SK-N-SH (cell line): ENCODE results near the gene FAM168A. TPM values are rescaled to one million over a fixed set of nuclear protein-coding genes. Genes with fewer than 3 reads are reported as not detected.
"Not testable (repeated sequence)": the region's sequence is repeated elsewhere in the genome, so short reads cannot be mapped to it uniquely, and the experiment has no call there.

Source experiments
- CTCF ChIA-PET: fragments of 300-600, 350-600 bp; formaldehyde crosslinking; extraction: SDS; loops from one replicate; lab custom pipeline; 2021; lab: Yijun Ruan, JAX
- POLR2A ChIA-PET: fragments of 350-600 bp; sonication (Branson Sonifier 250); formaldehyde crosslinking; extraction: SDS; loops from one replicate; lab custom pipeline; 2020; ENCODE audit warnings: antibody characterized with exemption, inconsistent platforms; lab: Yijun Ruan, JAX
- DNase-seq: peaks from one replicate; pipeline ENCODE4 v3.0.0; 2012
- H2AFZ ChIP-seq: fragments of 200-600 bp; sonication (generic); 2 replicates; pipeline ENCODE4 v1.8.1; 2016; ENCODE audit warnings: antibody characterized with exemption, mild to moderate bottlenecking, low read depth
- H3F3A ChIP-seq: fragments of 200-600 bp; sonication (generic); replicated peaks from 2 replicates; pipeline ENCODE3; 2016; ENCODE audit warnings: antibody characterized with exemption, mild to moderate bottlenecking; ENCODE audit not compliant: insufficient read depth
- H3K27ac ChIP-seq, 2 experiments: fragments of 200-500 bp in 1 of 2; fragments of 200-600 bp in 1 of 2; sonication (Bioruptor generic) in 1 of 2; sonication (generic), shearing (Covaris generic) in 1 of 2; 2 replicates each; pipeline versions ENCODE4 v1.5.1 to v1.6.1; 2014 to 2016; ENCODE audit warnings: low read depth in 2 of 2, inconsistent platforms in 1 of 2, low read length in 1 of 2, mild to moderate bottlenecking in 1 of 2, mixed read lengths in 1 of 2
- H3K27me3 ChIP-seq: fragments of 200-600 bp; sonication (generic), shearing (Covaris generic); 2 replicates; pipeline ENCODE4 v1.6.1; 2016; ENCODE audit warnings: mixed run types; ENCODE audit not compliant: insufficient read depth
- H3K36me3 ChIP-seq, 2 experiments: fragments of 200-500 bp in 1 of 2; fragments of 200-600 bp in 1 of 2; sonication (Bioruptor generic) in 1 of 2; sonication (generic) in 1 of 2; replicated peaks in 1 of 2; 2 replicates each; pipeline versions ENCODE3 to v1.5.1; 2014 to 2016; ENCODE audit warnings: low read length in 1 of 2, mild to moderate bottlenecking in 1 of 2; ENCODE audit not compliant: insufficient read depth in 2 of 2, control insufficient read depth in 1 of 2
- H3K4me1 ChIP-seq, 2 experiments: fragments of 200-500 bp in 1 of 2; fragments of 200-600 bp in 1 of 2; sonication (Bioruptor generic) in 1 of 2; sonication (generic), shearing (Covaris generic) in 1 of 2; 2 replicates each; pipeline versions ENCODE4 v1.5.1 to v1.6.1; 2014 to 2016; ENCODE audit warnings: low read depth in 1 of 2, low read length in 1 of 2, mixed run types in 1 of 2; ENCODE audit not compliant: insufficient read depth in 2 of 2, control insufficient read depth in 1 of 2
- H3K4me2 ChIP-seq: fragments of 200-600 bp; sonication (generic), shearing (Covaris generic); 2 replicates; pipeline ENCODE4 v1.6.1; 2017; ENCODE audit warnings: mixed run types
- H3K4me3 ChIP-seq, 2 experiments: fragments of 200-500 bp in 1 of 2; fragments of 200-600 bp in 1 of 2; sonication (Bioruptor generic) in 1 of 2; sonication (generic), shearing (Covaris generic) in 1 of 2; 2 replicates each; pipeline versions ENCODE4 v1.5.1 to v1.8.1; 2014 to 2016; ENCODE audit warnings: low read depth in 2 of 2, inconsistent platforms in 1 of 2, low read length in 1 of 2, mild to moderate bottlenecking in 1 of 2, mixed read lengths in 1 of 2, moderate library complexity in 1 of 2
- H3K79me2 ChIP-seq: fragments of 200-600 bp; sonication (generic); 2 replicates; pipeline ENCODE4 v1.8.1; 2017; ENCODE audit warnings: mild to moderate bottlenecking; ENCODE audit not compliant: insufficient read depth
- H3K9ac ChIP-seq: fragments of 200-600 bp; sonication (generic); 2 replicates; pipeline ENCODE4 v1.6.1; 2017; ENCODE audit warnings: mixed run types
- H3K9me2 ChIP-seq: fragments of 200-600 bp; sonication (generic); 2 replicates; pipeline ENCODE4 v1.6.1; 2017; ENCODE audit warnings: mixed run types
- H3K9me3 ChIP-seq: fragments of 200-600 bp; sonication (generic); 2 replicates; pipeline ENCODE4 v1.6.1; 2017; ENCODE audit warnings: mixed run types, mild to moderate bottlenecking, moderate library complexity
- H4K20me1 ChIP-seq: fragments of 200-600 bp; sonication (generic); 2 replicates; pipeline ENCODE4 v1.6.1; 2017; ENCODE audit warnings: mild to moderate bottlenecking, mixed run types; ENCODE audit not compliant: insufficient read depth
- CHD2 ChIP-seq: fragments of 150-350 bp; IDR thresholded peaks from 2 replicates; pipeline ENCODE4 v1.6.1; 2018; ENCODE audit warnings: low read length; ENCODE audit not compliant: partially characterized antibody
- ELF1 ChIP-seq: IDR thresholded peaks from 2 replicates; pipeline ENCODE4 v1.4.0; 2012
- EP300 ChIP-seq, 2 experiments: IDR thresholded peaks; 2 replicates each; pipeline versions ENCODE4 v1.4.0 to v1.6.1; 2012; ENCODE audit warnings: borderline replicate concordance in 1 of 2, low read depth in 1 of 2, low read length in 1 of 2
- GATA2 ChIP-seq: sonication (generic); formaldehyde crosslinking; IDR thresholded peaks from 2 replicates; pipeline ENCODE4 v1.5.0; 2020; ENCODE audit warnings: mild to moderate bottlenecking, missing genetic modification reagents
- MEF2A ChIP-seq: IDR thresholded peaks from 2 replicates; pipeline ENCODE4 v1.4.0; 2012; ENCODE audit warnings: low read depth, borderline replicate concordance
- POLR2AphosphoS5 ChIP-seq: IDR thresholded peaks from 2 replicates; pipeline ENCODE4 v1.6.1; 2012; ENCODE audit warnings: low read depth, low read length
- RAD21 ChIP-seq: IDR thresholded peaks from 2 replicates; pipeline ENCODE4 v1.6.1; 2012; ENCODE audit warnings: mild to moderate bottlenecking, low read length
- RCOR1 ChIP-seq: fragments of 150-350 bp; IDR thresholded peaks from 2 replicates; pipeline ENCODE4 v1.6.1; 2017; ENCODE audit warnings: antibody characterized with exemption, low read length
- RFX5 ChIP-seq: IDR thresholded peaks from 2 replicates; pipeline ENCODE4 v1.6.1; 2012; ENCODE audit warnings: mild to moderate bottlenecking, improper control_type of control experiment, low read length
- TCF12 ChIP-seq: IDR thresholded peaks from 2 replicates; pipeline ENCODE4 v1.4.0; 2012
- TEAD4 ChIP-seq: IDR thresholded peaks from 2 replicates; pipeline ENCODE4 v1.4.0; 2012; ENCODE audit warnings: mild to moderate bottlenecking, borderline replicate concordance; ENCODE audit not compliant: insufficient read depth
- WGBS: methylation state at CpG from one replicate; pipeline ENCODE4 v1.1.6; 2017; ENCODE audit warnings: low lambda C conversion rate; 5-methylcytosine and 5-hydroxymethylcytosine counted together
- polyA plus RNA-seq, 3 experiments: library from polyadenylated mRNA; depleted of rRNA; stranded (reverse); fragments of >200 nt; gene quantifications; 2 replicates each; pipeline ENCODE4 v1.2.3, GENCODE V29; 2012

The FAM168A gene
- polyA plus RNA-seq, 1 of the 3 experiments (the other 2 are of a cell fraction) = 17.8 TPM

DNA sequence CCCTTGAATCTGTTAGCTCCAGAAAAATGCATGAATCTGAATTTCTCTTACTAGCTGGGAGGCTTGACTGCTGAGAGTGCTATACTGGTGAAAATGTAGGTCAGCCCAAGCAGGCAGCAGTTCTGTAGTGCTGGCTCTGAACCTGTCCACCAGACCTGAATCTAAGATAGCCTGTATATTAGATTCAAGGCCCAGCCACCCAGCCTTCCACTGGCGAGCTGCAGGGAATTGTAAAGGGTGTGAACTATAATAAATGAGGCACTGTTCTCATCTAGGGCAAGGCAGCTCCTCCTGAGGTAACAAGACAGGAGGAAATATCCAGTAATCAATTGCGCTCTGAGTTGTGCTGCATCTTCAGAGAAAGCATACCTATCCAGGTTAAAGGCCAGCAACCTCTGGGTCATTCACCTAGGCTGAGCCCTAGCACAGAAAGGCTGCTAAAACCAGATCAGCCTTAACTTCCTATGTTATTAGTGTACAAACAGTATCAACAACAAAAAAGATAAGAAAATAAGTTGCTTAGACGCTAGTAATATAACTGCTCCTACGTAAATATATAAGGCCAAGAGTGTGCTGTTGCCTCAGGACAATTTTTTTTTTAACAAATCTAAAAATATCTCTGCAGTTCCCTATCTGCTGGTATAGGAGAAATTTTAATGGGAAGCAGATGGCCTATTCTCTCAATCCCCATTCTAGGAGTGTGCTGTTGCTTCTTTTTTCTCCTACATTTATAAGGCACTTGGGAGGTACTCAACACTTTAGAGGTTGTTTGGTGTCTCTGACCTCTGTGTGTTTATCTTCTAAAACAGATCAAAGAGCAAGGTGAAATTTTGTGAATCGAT is 158.7 kb downstream of the FAM168A start:
- Histone ChIP-seq H3K4me2 (no peak overlapping the region), H3K79me2 (0 out of 2 replicates have a peak, but pooled peaks cover 3% of the 10 kb centered on the region), H3K9me3 (no peaks in the 10 kb centered on the region), H3F3A (peaks cover 14% of the 10 kb centered on the region), H3K27ac (peak overlapping the region; percentile 38 to 90; a peak in 3 of 4 replicates), H3K4me3 (no peak overlapping the region), H3K4me1 (peaks cover 0 to 19% of the 10 kb centered on the region in 2 experiments; a peak in 3 of 4 replicates), H3K27me3 (no peaks in the 10 kb centered on the region), H3K9ac (no peak overlapping the region), H4K20me1 (no peaks in the 10 kb centered on the region), H3K9me2 (no peaks in the 10 kb centered on the region), H2AFZ (no peak overlapping the region), H3K36me3 (no peaks in the 10 kb centered on the region)
- POLR2A ChIA-PET = interaction anchor here (0.7 kb wide), 1 partner anchor 131 kb away, joined by 3 read pairs; no protein-coding TSS in a partner anchor
- CTCF ChIA-PET = interaction anchor here (0.7 to 1.8 kb wide), 5 partner anchors 10 to 222 kb away, joined by 3 to 5 read pairs (median 3); no protein-coding TSS in a partner anchor
- TF ChIP-seq RCOR1 (peak; percentile 73), RFX5 (peak; percentile 58; the same call in 1 of the 2 replicates), TEAD4 (no peak), CHD2 (peak; percentile 56), GATA2 (CRISPR knock-in tag) (peak; percentile 55; the same call in 1 of the 2 replicates), ELF1 (no peak), TCF12 (peak; percentile 86), MEF2A (peak; percentile 67; the same call in 1 of the 2 replicates), POLR2AphosphoS5 (no peak), RAD21 (0 out of 2 replicates have a peak, but pooled peaks have one; percentile 9), EP300 (IDR thresholded peaks at IDR 0.05; ENCODE audit: borderline replicate concordance in 1 of 2, low read depth in 1 of 2, low read length in 1 of 2) (peak in 1 of 2 experiments; percentile 73; a peak in 2 of 4 replicates)
- WGBS = 66% methylated on average over 5 of the region's 5 CpGs
- DNase-seq = peak; percentile 61

DNA sequence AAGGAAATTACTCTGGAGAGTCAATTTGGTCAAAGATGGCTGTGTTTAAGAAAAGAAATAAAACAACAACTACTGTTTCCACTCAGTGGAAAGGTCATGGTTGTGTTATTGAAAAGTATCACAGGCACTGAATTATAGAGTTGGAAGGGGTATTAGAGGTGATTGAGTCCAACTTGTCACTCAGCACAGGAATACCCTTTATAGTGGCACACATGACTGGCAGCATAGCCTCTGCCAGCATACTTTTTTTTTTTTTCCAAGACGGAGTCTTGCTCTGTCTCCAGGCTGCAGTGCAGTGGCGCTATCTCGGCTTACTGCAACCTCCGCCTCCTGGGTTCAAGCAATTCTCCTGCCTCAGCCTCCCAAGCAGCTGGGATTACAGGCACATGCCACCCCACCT is 161.1 kb downstream of the FAM168A start:
- H2AFZ ChIP-seq, H3K79me2 ChIP-seq, DNase-seq, H3K9ac ChIP-seq, H4K20me1 ChIP-seq, H3K9me3 ChIP-seq, H3K4me3 ChIP-seq, H3K36me3 ChIP-seq, POLR2A ChIA-PET, H3K27me3 ChIP-seq, H3K4me2 ChIP-seq, H3K9me2 ChIP-seq: not testable (repeated sequence)
- H3K27ac ChIP-seq = peak overlapping the region in 1 of 2 experiments; percentile 3; a peak in 1 of 4 replicates
- peaks cover 21% of the 10 kb centered on the region for H3F3A ChIP-seq
- CTCF ChIA-PET = interaction anchor here (0.8 to 2.8 kb wide), 2 partner anchors 16 to 224 kb away, joined by 3 to 11 read pairs; no protein-coding TSS in a partner anchor
- 95% methylated on average over 4 of the region's 4 CpGs for WGBS
- peaks cover 0 to 19% of the 10 kb centered on the region in 2 experiments; a peak in 3 of 4 replicates for H3K4me1 ChIP-seq
